Subcutaneous abdominal adipose tissue (tissue), 5 donors: ENCODE data around the gene TBCC.

Experiments used
- H3K27ac ChIP-seq: one replicate; pipeline ENCODE4 v1.7.0; 2013; ENCODE audit warnings: low read depth, mild to moderate bottlenecking, inconsistent platforms, low read length, moderate library complexity
- H3K27me3 ChIP-seq, 5 donors: one replicate each; pipeline ENCODE4 v1.7.0; 2013; ENCODE audit warnings: low read length in 5 of 5, inconsistent platforms in 1 of 5; ENCODE audit not compliant: control insufficient read depth in 5 of 5, insufficient read depth in 4 of 5
- H3K36me3 ChIP-seq, 5 donors: one replicate each; pipeline ENCODE4 v1.7.0; 2013; ENCODE audit warnings: low read length in 5 of 5; ENCODE audit not compliant: control insufficient read depth in 5 of 5, insufficient read depth in 5 of 5
- H3K4me1 ChIP-seq, 5 donors: one replicate each; pipeline ENCODE4 v1.7.0; 2013; ENCODE audit warnings: low read length in 5 of 5, mild to moderate bottlenecking in 3 of 5, moderate library complexity in 1 of 5; ENCODE audit not compliant: control insufficient read depth in 5 of 5, insufficient read depth in 5 of 5
- H3K4me3 ChIP-seq, 5 donors: one replicate each; pipeline ENCODE4 v1.7.0; 2013; ENCODE audit warnings: low read length in 5 of 5, low read depth in 1 of 5
- H3K9ac ChIP-seq, 5 donors: one replicate each; pipeline ENCODE4 v1.7.0; 2013; ENCODE audit warnings: low read length in 5 of 5, mild to moderate bottlenecking in 4 of 5, moderate library complexity in 3 of 5
- H3K9me3 ChIP-seq, 5 donors: one replicate each; pipeline ENCODE4 v1.7.0; 2013; ENCODE audit warnings: low read length in 5 of 5; ENCODE audit not compliant: control insufficient read depth in 5 of 5
- donor health status: healthy.
- donor health status: healthy.
- donor health status: healthy.
- donor health status: healthy.
- donor health status: healthy.

TBCC gene

DNA sequence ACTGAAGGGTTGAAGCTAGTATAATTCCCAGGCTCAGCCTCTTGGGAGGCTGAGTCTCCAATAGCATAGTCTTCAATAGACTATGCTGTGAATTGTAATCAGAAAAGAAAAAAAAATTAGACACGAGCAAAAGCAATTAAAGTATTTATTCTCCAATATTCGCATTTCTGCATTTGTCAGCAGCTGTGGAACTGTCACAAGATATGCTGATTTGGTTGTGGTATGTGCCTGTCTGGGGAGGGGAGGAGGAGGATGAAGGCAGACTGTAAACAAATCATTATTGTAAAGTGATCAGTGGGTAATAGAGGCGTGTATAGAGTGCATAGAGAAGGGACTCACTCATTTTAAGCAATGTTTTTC lies 25.8 kb upstream of the TBCC start:
- H3K4me3 ChIP-seq: no peak overlapping the region
- no peaks in the 10 kb centered on the region for H3K36me3 ChIP-seq
- H3K4me1 ChIP-seq: peaks cover 0 to 29% (median 17%) of the 10 kb centered on the region in 5 donors
- no peak overlapping the region for H3K9ac ChIP-seq
- no peaks in the 10 kb centered on the region for H3K9me3 ChIP-seq
- H3K27ac ChIP-seq: no peak overlapping the region
- no peaks in the 10 kb centered on the region for H3K27me3 ChIP-seq

DNA sequence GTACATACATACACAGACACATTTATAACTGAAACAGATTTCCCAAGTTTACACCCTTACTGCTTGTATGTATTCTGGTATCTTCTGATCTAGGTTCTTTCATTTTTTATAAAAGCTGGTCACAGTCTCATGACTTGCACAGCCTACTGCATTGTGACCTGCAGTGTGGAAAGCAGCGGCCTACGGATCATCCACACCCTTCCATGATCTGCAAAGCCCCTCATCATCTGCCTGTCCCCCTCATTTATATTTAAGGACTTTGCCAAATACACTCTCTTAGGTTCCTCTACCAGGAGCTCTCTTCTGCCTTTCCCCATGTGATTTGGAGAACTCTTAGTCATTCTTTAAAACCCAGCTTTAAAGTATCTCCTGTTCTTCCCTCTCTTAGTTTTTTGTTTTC lies 23.9 kb upstream of the TBCC start:
- H3K36me3 ChIP-seq: no peaks in the 10 kb centered on the region
- H3K9ac ChIP-seq: no peak overlapping the region
- H3K27me3 ChIP-seq: no peaks in the 10 kb centered on the region
- no peak overlapping the region for H3K4me3 ChIP-seq
- H3K9me3 ChIP-seq: no peaks in the 10 kb centered on the region
- no peak overlapping the region for H3K27ac ChIP-seq
- H3K4me1 ChIP-seq: peaks cover 0 to 30% (median 19%) of the 10 kb centered on the region in 5 donors

- Histone ChIP-seq H3K9ac (no peak overlapping the region), H3K4me1 (peaks cover 0 to 28% (median 22%) of the 10 kb centered on the region in 5 donors), H3K4me3 (no peak overlapping the region)
Measured at GRCh38 chr6:42769051-42769450, 23.1 kb upstream of the TBCC start.

GRCh38 chr6:42766163-42766670 lies 20.3 kb upstream of the TBCC start:
- Histone ChIP-seq H3K36me3 (no peaks in the 10 kb centered on the region), H3K4me3 (no peak overlapping the region), H3K27me3 (no peaks in the 10 kb centered on the region), H3K27ac (no peak overlapping the region), H3K4me1 (peaks cover 0 to 28% (median 22%) of the 10 kb centered on the region in 5 donors), H3K9me3 (no peaks in the 10 kb centered on the region), H3K9ac (no peak overlapping the region)

More at GRCh38 chr6:42769051-42769450, 23.1 kb upstream of the TBCC start:
- no peak overlapping the region for H3K27ac ChIP-seq
- H3K36me3 ChIP-seq: no peaks in the 10 kb centered on the region
- H3K9me3 ChIP-seq: no peaks in the 10 kb centered on the region
- no peaks in the 10 kb centered on the region for H3K27me3 ChIP-seq

- H3K36me3 ChIP-seq: no peaks in the 10 kb centered on the region
- no peak overlapping the region for H3K27ac ChIP-seq
- no peaks in the 10 kb centered on the region for H3K27me3 ChIP-seq
- peaks cover 0 to 26% (median 19%) of the 10 kb centered on the region in 5 donors for H3K4me1 ChIP-seq
- no peak overlapping the region for H3K9ac ChIP-seq
- H3K9me3 ChIP-seq: no peaks in the 10 kb centered on the region
- no peak overlapping the region for H3K4me3 ChIP-seq
Measured at GRCh38 chr6:42764911-42765648, 19.2 kb upstream of the TBCC start.

- H3K4me1 ChIP-seq: peaks cover 0 to 19% (median 11%) of the 10 kb centered on the region in 5 donors
- H3K27me3 ChIP-seq: no peaks in the 10 kb centered on the region
- H3K36me3 ChIP-seq: peaks cover 0 to 13% (median 5%) of the 10 kb centered on the region in 5 donors
- H3K9me3 ChIP-seq: no peaks in the 10 kb centered on the region
- H3K9ac ChIP-seq: no peak overlapping the region
- no peak overlapping the region for H3K4me3 ChIP-seq
- H3K27ac ChIP-seq: no peak overlapping the region
Measured at GRCh38 chr6:42762950-42763349, 17.0 kb upstream of the TBCC start.

GRCh38 chr6:42762426-42762859 lies 16.5 kb upstream of the TBCC start:
- H3K4me3 ChIP-seq: no peak overlapping the region
- H3K9ac ChIP-seq: no peak overlapping the region
- H3K4me1 ChIP-seq: peaks cover 0 to 14% (median 6%) of the 10 kb centered on the region in 5 donors
- H3K9me3 ChIP-seq: no peaks in the 10 kb centered on the region
- H3K27ac ChIP-seq: no peak overlapping the region
- H3K36me3 ChIP-seq: peaks cover 0 to 14% (median 5%) of the 10 kb centered on the region in 5 donors
- H3K27me3 ChIP-seq: no peaks in the 10 kb centered on the region

GRCh38 chr6:42761287-42762067 lies 15.6 kb upstream of the TBCC start:
- H3K9ac ChIP-seq: no peak overlapping the region
- no peak overlapping the region for H3K27ac ChIP-seq
- H3K36me3 ChIP-seq: peaks cover 0 to 14% (median 5%) of the 10 kb centered on the region in 5 donors
- H3K27me3 ChIP-seq: no peaks in the 10 kb centered on the region
- no peak overlapping the region for H3K4me3 ChIP-seq
- H3K9me3 ChIP-seq: no peaks in the 10 kb centered on the region
- H3K4me1 ChIP-seq: peaks cover 0 to 11% (median 4%) of the 10 kb centered on the region in 5 donors

- Histone ChIP-seq H3K4me1 (peaks cover 0 to 2% (median 0%) of the 10 kb centered on the region in 5 donors), H3K9ac (no peak overlapping the region), H3K4me3 (no peak overlapping the region), H3K27ac (no peak overlapping the region), H3K27me3 (no peaks in the 10 kb centered on the region), H3K36me3 (peaks cover 0 to 14% (median 5%) of the 10 kb centered on the region in 5 donors), H3K9me3 (no peaks in the 10 kb centered on the region)
Measured at GRCh38 chr6:42758756-42759430, 13.0 kb upstream of the TBCC start.
